Left renal pelvis (tissue), 4 donors: ENCODE measurements around the gene STK17B. TPM values are rescaled to one million over a fixed set of nuclear protein-coding genes. Genes with fewer than 3 reads are reported as not detected.

Experiments used
- DNase-seq, 4 donors: peaks; one replicate each; pipeline ENCODE4 v3.0.0-alpha.2; 2013; ENCODE audit warnings: low read depth in 4 of 4, low spot score in 3 of 4
- polyA plus RNA-seq, 4 donors: library from polyadenylated mRNA; unstranded; fragments of 120-200 nt; gene quantifications; one replicate each; pipeline ENCODE4 v1.2.1, GENCODE V29; 2013; ENCODE audit not compliant: insufficient read length in 4 of 4

STK17B gene
- polyA plus RNA-seq, 4 donors, result 9.1 to 12.2 (median 10.6) TPM

DNA sequence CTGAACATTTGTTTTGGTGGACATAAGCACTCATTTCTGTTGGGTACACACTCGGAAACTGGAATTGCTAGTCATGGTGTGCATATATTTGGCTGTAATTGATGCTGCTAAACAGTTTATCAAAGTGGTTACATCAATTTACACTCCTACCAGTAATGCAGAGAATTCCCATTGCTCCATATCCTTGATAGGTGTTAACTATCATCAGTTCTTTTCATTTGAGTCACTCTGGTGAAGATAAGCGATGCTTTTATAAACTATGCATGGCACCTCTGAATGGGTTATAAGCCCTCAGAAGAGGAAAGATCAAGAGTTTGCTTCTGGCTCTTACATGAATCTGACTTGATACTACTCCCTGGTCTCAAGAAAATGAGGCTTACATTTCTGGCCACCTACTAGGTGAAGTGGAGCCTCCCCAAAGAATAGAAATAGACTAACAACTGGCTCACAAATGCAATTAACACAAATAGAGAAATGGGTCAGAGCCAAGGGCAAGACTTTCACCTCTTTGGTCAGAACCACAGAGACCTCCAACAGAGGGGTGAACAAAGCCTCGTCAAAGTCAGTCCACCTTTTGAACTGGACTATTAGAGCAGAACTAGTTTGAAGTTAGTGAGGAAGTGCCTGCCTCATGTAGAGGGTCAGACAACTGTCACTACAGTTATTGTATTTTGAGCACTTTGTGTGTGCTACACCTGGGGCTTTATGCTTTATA, 15.0 kb upstream of the STK17B start:
- DNase-seq, result no peak

GRCh38 chr2:196184921-196185320, 13.5 kb upstream of the STK17B start:
- DNase-seq, result no peak

DNA sequence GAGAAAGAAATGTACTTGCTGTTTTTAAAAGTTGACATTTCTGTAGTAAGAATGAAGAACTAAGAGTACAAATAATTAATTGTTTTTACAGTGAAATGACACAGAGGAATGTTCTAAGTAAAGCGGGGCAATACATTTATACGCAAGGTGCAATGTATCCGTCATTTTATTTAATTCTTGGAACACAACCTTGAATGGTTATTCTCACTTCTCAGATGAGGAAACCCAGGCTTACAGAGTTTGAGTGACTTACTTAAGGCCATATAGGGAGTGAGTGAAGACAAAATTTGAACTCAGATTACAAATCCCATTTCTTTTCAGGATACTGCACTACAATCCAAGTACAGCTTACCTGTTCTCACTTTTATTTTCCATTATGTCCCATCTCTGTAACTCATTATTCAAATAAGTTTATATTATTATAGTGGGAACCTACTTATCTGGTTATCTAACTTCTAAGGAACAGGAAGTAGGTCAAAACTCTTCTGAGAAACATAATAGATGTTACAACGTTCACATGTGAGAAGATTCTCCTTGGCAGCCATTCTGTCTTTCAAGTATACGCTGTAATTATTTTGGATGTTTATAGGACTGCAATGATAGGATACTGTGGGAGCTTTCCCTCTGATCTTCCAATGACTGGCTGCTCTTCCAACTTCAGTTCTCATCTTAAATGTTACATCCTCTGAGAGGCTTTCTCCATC, 12.3 kb upstream of the STK17B start:
- no peak for DNase-seq

- no peak for DNase-seq
Measured at GRCh38 chr2:196183172-196183473, 11.7 kb upstream of the STK17B start.

- DNase-seq, result no peak
Measured at GRCh38 chr2:196182439-196183171, 11.2 kb upstream of the STK17B start.

GRCh38 chr2:196181484-196181883, 10.1 kb upstream of the STK17B start:
- no peak for DNase-seq

DNA sequence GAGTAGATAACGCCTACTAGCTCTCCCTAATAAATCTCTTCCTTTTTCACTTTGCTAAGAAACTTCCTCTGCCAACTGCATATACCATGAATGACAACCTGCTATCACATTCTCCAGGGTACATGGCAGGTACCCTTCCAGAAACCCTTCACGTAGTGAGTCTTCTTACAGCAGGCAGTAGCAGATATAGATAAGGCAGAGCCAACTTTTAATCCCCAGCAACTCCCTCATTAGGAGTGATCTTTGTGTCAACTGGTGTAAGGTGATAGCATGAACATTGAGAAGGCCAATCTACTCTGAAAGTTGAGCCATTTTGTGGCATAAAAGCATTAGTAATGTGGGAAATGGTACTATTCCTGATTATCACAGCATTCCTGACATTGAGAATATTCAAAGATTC, 5.7 kb upstream of the STK17B start:
- DNase-seq, result no peak

DNA sequence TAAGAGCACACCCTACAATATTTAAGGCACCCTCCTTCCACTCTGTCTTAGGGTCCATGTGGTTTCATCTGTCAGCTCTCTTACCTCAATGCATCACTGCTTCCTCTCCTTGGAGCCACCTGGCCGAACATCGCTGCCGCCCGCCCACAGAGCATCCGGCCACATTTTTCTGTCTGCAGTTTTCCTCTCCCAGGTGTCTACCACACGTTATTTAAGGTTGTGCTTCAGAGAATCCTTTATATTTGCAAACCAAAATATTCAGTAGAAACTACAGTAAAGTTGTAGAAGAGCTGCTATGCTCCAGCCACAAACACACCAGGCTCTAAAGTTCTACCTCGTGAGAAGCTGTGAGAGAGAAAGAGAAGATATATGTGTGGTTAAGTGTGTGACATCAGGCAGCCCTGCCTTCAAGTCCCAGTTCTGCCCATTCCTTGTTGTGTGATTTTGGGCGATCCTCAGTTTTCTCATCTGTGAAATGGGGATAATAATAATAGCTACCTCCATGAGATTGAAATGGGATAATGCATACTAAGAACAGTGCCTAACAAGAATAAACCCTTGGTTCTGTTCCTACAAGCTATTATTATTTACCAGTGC, 4.9 kb upstream of the STK17B start:
- no peak for DNase-seq

GRCh38 chr2:196174404-196174803, 3.0 kb upstream of the STK17B start:
- no peak for DNase-seq

DNA sequence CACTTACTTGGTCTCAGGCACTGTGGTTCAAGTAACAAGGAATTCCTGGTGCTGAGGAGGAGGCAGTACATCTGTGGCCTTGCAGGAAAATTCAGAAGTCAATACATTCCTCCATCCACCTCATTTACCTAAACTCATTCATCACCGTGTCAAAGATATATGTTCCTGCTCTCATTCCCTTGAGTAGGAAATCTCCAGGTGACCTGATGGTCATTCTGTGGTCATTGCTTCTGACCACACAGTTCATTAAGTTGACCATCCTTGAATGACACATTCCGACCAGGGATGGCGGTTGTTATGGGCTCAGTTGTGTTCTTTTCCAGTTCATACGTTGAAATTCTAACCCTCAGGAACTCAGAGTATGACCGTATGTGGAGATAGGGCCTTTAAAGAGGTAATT, 2.1 kb upstream of the STK17B start:
- DNase-seq, result no peak

GRCh38 chr2:196172951-196173350, 1.6 kb upstream of the STK17B start:
- no peak for DNase-seq

GRCh38 chr2:196171946-196172345, 568 bp upstream of the STK17B start:
- DNase-seq, result peak in 2 of 4 donors; percentile 10 to 31

GRCh38 chr2:196170606-196171247, 651 bp downstream of the STK17B start:
- DNase-seq, result peak in 3 of 4 donors; percentile 45 to 58 (median 47)

DNA sequence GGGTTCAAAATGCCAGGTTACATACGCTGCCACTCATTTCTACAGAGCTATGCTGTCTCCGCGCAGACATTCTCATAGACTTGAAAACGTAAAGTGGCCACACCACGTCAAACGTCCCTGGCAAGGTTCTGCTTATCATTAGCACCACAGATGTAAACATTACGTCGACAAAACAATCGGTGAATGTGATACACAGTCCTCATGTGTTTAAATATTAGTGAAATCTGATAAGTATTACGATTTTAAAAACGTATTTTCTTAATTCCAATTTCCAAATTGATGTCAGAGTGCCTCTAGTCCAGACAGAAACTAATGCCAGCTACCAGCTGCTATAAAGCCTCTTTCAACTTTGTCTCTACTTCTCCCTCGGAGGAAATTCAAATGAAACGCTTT, 1.2 kb downstream of the STK17B start:
- DNase-seq, result peak in 1 of 4 donors; percentile 6

- no peak for DNase-seq
Measured at GRCh38 chr2:196169516-196169915, 1.9 kb downstream of the STK17B start.

DNA sequence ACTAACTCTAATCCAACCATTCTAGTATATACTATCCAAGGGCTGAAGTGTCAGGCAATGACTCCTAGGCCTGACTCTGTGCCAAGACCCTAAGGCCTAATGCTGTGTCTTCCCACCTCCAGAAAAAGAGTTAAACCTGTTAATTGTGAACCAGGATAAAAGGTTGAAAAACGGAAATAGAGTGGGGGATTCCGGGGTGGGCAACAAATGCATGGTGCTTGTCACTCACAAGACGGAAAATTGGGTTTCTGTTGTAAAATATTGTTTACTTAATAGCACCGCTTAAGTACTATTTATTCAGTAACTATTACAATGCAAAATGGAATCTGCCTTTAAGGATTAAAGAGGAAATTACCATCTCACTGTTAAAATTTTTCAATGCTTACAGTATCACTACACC, 3.2 kb downstream of the STK17B start:
- no peak for DNase-seq

GRCh38 chr2:196167666-196168065, 3.7 kb downstream of the STK17B start:
- DNase-seq, result no peak

DNA sequence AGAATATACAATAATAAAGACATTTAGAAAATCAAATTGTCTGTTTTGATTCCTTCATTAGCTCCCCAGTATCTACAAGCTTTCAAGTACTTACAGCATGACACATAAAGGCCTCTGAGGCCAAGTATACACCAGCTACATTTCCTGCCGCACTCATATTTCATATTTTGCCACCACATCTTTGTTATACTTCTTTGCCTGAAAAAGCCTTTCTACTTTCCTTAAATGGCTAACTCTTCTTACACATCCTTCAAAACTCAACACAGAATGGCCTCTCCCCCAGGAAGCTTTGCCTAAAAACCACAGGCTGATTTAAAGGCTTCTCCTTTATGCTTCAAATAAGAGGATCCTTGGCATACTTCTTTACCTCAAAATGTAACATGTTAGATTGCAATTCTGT, 4.5 kb downstream of the STK17B start:
- no peak for DNase-seq

- DNase-seq, result no peak
Measured at GRCh38 chr2:196165016-196165415, 6.4 kb downstream of the STK17B start.

DNA sequence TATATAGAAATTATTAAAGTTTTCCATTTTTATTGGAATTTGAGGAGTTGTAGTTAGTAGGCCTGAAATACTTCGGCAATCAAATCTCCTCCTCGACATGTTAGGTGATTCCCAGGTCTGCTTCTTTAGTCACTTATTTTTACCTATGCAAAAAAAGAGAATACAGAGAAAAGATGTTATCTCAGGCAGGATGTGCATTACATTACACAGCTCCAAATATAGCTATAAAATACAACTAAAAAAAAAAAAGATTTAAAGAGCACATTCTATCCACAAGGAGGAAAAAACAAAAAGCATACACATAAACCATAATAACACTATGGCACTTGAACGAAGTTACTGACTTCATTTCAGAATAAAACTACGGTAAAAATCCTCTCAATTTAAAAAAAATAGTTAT, 8.1 kb downstream of the STK17B start:
- DNase-seq, result no peak

DNA sequence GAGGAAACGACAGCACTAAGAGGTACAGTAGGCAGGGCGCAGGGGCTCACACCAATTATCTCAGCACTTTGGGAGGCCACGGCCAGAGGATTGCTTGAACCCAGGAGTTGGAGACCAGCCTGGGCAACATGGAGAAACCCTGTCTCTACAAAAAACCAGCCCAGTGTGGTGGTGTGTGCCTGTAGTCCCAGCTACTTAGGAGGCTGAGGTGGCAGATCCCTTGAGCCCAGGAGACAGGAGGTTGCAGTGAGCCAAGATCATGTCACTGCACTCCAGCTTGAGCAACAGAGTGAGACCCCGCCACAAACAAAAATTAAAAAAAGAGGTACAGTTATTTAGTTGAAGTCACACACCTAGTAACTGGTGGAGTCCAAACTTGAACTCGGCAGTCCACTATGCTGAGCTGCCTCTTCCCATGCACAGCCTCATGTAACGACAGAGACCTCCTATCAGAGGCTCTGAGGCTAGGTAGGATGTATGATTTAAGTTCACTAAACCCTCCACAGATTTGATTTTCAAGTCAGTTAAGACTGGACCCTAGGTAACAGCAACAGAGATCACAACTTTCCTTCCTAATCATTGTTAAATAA, 8.7 kb downstream of the STK17B start:
- DNase-seq, result no peak
